ENCODE data around the gene PAK5. TPM values are rescaled to one million over a fixed set of nuclear protein-coding genes. Genes with fewer than 3 reads are reported as not detected.

PAK5 gene
- total and polyA plus RNA-seq, 3 experiments from 2014 or later, result not detected

- CTCF ChIA-PET, result no interaction called here
- no peaks in the 10 kb centered on the region for H3K4me1 Mint-ChIP-seq
- no peaks in the 10 kb centered on the region for H3K9me3 ChIP-seq (ENCODE audit: low read length)
- H3K9me3 Mint-ChIP-seq, result peaks cover 0 to 2% (median 2%) of the 10 kb centered on the region in 5 donors
- no peak overlapping the region for H3K27ac Mint-ChIP-seq
- no peaks in the 10 kb centered on the region for H3K27me3 ChIP-seq (ENCODE audit: insufficient read depth, low read length, poor library complexity, severe bottlenecking)
- no peak overlapping the region for H3K27ac ChIP-seq (ENCODE audit: low read depth, low read length)
- H3K27me3 Mint-ChIP-seq, result no peaks in the 10 kb centered on the region
- no peak for DNase-seq
- no peak overlapping the region for H3K4me3 Mint-ChIP-seq
- no peaks in the 10 kb centered on the region for H3K36me3 Mint-ChIP-seq
- no peak overlapping the region for H3K4me3 ChIP-seq (ENCODE audit: low read length)
- no peaks in the 10 kb centered on the region for H3K4me1 ChIP-seq (ENCODE audit: insufficient read depth, low read length)
- no peaks in the 10 kb centered on the region for H3K36me3 ChIP-seq (ENCODE audit: insufficient read depth, low read length)
- POLR2A ChIA-PET, result no interaction called here
Measured at GRCh38 chr20:9689041-9689440, 149.8 kb downstream of the PAK5 start.

- H3K36me3 Mint-ChIP-seq, result no peaks in the 10 kb centered on the region
- no peaks in the 10 kb centered on the region for H3K9me3 ChIP-seq (ENCODE audit: low read length)
- H3K27ac ChIP-seq (ENCODE audit: low read depth, low read length), result no peak overlapping the region
- no peak overlapping the region for H3K4me3 Mint-ChIP-seq
- ChIA-PET POLR2A (no interaction called here), CTCF (no interaction called here)
- H3K36me3 ChIP-seq (ENCODE audit: insufficient read depth, low read length), result no peaks in the 10 kb centered on the region
- H3K4me3 ChIP-seq (ENCODE audit: low read length), result no peak overlapping the region
- H3K27me3 Mint-ChIP-seq, result peaks cover 0 to 3% of the 10 kb centered on the region in 2 donors
- H3K27ac Mint-ChIP-seq, result no peak overlapping the region
- H3K27me3 ChIP-seq (ENCODE audit: insufficient read depth, low read length, poor library complexity, severe bottlenecking), result no peaks in the 10 kb centered on the region
- no peaks in the 10 kb centered on the region for H3K4me1 ChIP-seq (ENCODE audit: insufficient read depth, low read length)
- peaks cover 0 to 2% (median 2%) of the 10 kb centered on the region in 5 donors for H3K9me3 Mint-ChIP-seq
- no peaks in the 10 kb centered on the region for H3K4me1 Mint-ChIP-seq
- DNase-seq, result no peak
Measured at GRCh38 chr20:9686866-9687265, 152.0 kb downstream of the PAK5 start.

GRCh38 chr20:9686455-9686854 is 152.4 kb downstream of the PAK5 start:
- Histone ChIP-seq H3K27ac (ENCODE audit: low read depth, low read length) (no peak overlapping the region), H3K27me3 (ENCODE audit: insufficient read depth, low read length, poor library complexity, severe bottlenecking) (no peaks in the 10 kb centered on the region), H3K4me1 (ENCODE audit: insufficient read depth, low read length) (no peaks in the 10 kb centered on the region), H3K9me3 (ENCODE audit: low read length) (no peaks in the 10 kb centered on the region), H3K36me3 (ENCODE audit: insufficient read depth, low read length) (no peaks in the 10 kb centered on the region), H3K4me3 (ENCODE audit: low read length) (no peak overlapping the region)
- Mint-ChIP-seq H3K27me3 (peaks cover 0 to 3% of the 10 kb centered on the region in 2 donors), H3K27ac (no peak overlapping the region), H3K4me3 (no peak overlapping the region), H3K36me3 (no peaks in the 10 kb centered on the region), H3K4me1 (no peaks in the 10 kb centered on the region), H3K9me3 (peaks cover 0 to 2% (median 2%) of the 10 kb centered on the region in 5 donors)
- DNase-seq, result no peak
- ChIA-PET CTCF (no interaction called here), POLR2A (no interaction called here)

GRCh38 chr20:9686001-9686400 is 152.9 kb downstream of the PAK5 start:
- Mint-ChIP-seq H3K27ac (no peak overlapping the region), H3K4me1 (no peaks in the 10 kb centered on the region), H3K27me3 (peaks cover 0 to 3% of the 10 kb centered on the region in 2 donors), H3K36me3 (no peaks in the 10 kb centered on the region), H3K4me3 (no peak overlapping the region), H3K9me3 (peaks cover 0 to 2% (median 2%) of the 10 kb centered on the region in 5 donors)
- Histone ChIP-seq H3K27ac (ENCODE audit: low read depth, low read length) (no peak overlapping the region), H3K9me3 (ENCODE audit: low read length) (no peaks in the 10 kb centered on the region), H3K36me3 (ENCODE audit: insufficient read depth, low read length) (no peaks in the 10 kb centered on the region), H3K27me3 (ENCODE audit: insufficient read depth, low read length, poor library complexity, severe bottlenecking) (no peaks in the 10 kb centered on the region), H3K4me1 (ENCODE audit: insufficient read depth, low read length) (no peaks in the 10 kb centered on the region), H3K4me3 (ENCODE audit: low read length) (no peak overlapping the region)
- CTCF ChIA-PET, result no interaction called here
- POLR2A ChIA-PET, result no interaction called here
- DNase-seq, result no peak

- no peaks in the 10 kb centered on the region for H3K9me3 ChIP-seq (ENCODE audit: low read length)
- Mint-ChIP-seq H3K27me3 (peaks cover 0 to 3% of the 10 kb centered on the region in 2 donors), H3K9me3 (peaks cover 0 to 2% (median 0%) of the 10 kb centered on the region in 5 donors), H3K27ac (no peak overlapping the region), H3K4me1 (no peaks in the 10 kb centered on the region), H3K4me3 (no peak overlapping the region), H3K36me3 (no peaks in the 10 kb centered on the region)
- no peaks in the 10 kb centered on the region for H3K4me1 ChIP-seq (ENCODE audit: insufficient read depth, low read length)
- POLR2A ChIA-PET, result no interaction called here
- no peak overlapping the region for H3K27ac ChIP-seq (ENCODE audit: low read depth, low read length)
- no peak for DNase-seq
- no peaks in the 10 kb centered on the region for H3K27me3 ChIP-seq (ENCODE audit: insufficient read depth, low read length, poor library complexity, severe bottlenecking)
- CTCF ChIA-PET, result no interaction called here
- H3K4me3 ChIP-seq (ENCODE audit: low read length), result no peak overlapping the region
- no peaks in the 10 kb centered on the region for H3K36me3 ChIP-seq (ENCODE audit: insufficient read depth, low read length)
Measured at GRCh38 chr20:9685011-9685410, 153.9 kb downstream of the PAK5 start.

- Mint-ChIP-seq H3K27me3 (no peaks in the 10 kb centered on the region), H3K4me3 (no peak overlapping the region), H3K36me3 (no peaks in the 10 kb centered on the region), H3K27ac (no peak overlapping the region), H3K4me1 (no peaks in the 10 kb centered on the region), H3K9me3 (peaks cover 0 to 9% (median 5%) of the 10 kb centered on the region in 5 donors)
- ChIA-PET CTCF (no interaction called here), POLR2A (no interaction called here)
- H3K9me3 ChIP-seq (ENCODE audit: low read length), result no peaks in the 10 kb centered on the region
- no peak overlapping the region for H3K4me3 ChIP-seq (ENCODE audit: low read length)
- no peaks in the 10 kb centered on the region for H3K27me3 ChIP-seq (ENCODE audit: insufficient read depth, low read length, poor library complexity, severe bottlenecking)
- H3K27ac ChIP-seq (ENCODE audit: low read depth, low read length), result no peak overlapping the region
- no peaks in the 10 kb centered on the region for H3K36me3 ChIP-seq (ENCODE audit: insufficient read depth, low read length)
- H3K4me1 ChIP-seq (ENCODE audit: insufficient read depth, low read length), result no peaks in the 10 kb centered on the region
- DNase-seq, result no peak
Measured at GRCh38 chr20:9677100-9677623, 161.7 kb downstream of the PAK5 start.

GRCh38 chr20:9672981-9673380 is 165.9 kb downstream of the PAK5 start:
- Histone ChIP-seq H3K9me3 (ENCODE audit: low read length) (no peaks in the 10 kb centered on the region), H3K36me3 (ENCODE audit: insufficient read depth, low read length) (no peaks in the 10 kb centered on the region), H3K4me1 (ENCODE audit: insufficient read depth, low read length) (no peaks in the 10 kb centered on the region), H3K27ac (ENCODE audit: low read depth, low read length) (no peak overlapping the region), H3K27me3 (ENCODE audit: insufficient read depth, low read length, poor library complexity, severe bottlenecking) (no peaks in the 10 kb centered on the region), H3K4me3 (ENCODE audit: low read length) (no peak overlapping the region)
- H3K4me3 Mint-ChIP-seq, result no peak overlapping the region
- ChIA-PET CTCF (no interaction called here), POLR2A (no interaction called here)
- peaks cover 0 to 11% (median 8%) of the 10 kb centered on the region in 5 donors for H3K9me3 Mint-ChIP-seq
- no peak overlapping the region for H3K27ac Mint-ChIP-seq
- DNase-seq, result no peak
- H3K4me1 Mint-ChIP-seq, result no peaks in the 10 kb centered on the region
- H3K27me3 Mint-ChIP-seq, result peaks cover 0 to 3% of the 10 kb centered on the region in 2 donors
- no peaks in the 10 kb centered on the region for H3K36me3 Mint-ChIP-seq

GRCh38 chr20:9672027-9672426 is 166.8 kb downstream of the PAK5 start:
- H3K4me1 ChIP-seq (ENCODE audit: insufficient read depth, low read length), result no peaks in the 10 kb centered on the region
- ChIA-PET CTCF (no interaction called here), POLR2A (no interaction called here)
- Mint-ChIP-seq H3K36me3 (no peaks in the 10 kb centered on the region), H3K4me1 (no peaks in the 10 kb centered on the region), H3K27ac (no peak overlapping the region), H3K27me3 (peaks cover 0 to 3% of the 10 kb centered on the region in 2 donors), H3K9me3 (peaks cover 0 to 11% (median 8%) of the 10 kb centered on the region in 5 donors), H3K4me3 (no peak overlapping the region)
- H3K27me3 ChIP-seq (ENCODE audit: insufficient read depth, low read length, poor library complexity, severe bottlenecking), result no peaks in the 10 kb centered on the region
- no peak overlapping the region for H3K27ac ChIP-seq (ENCODE audit: low read depth, low read length)
- H3K36me3 ChIP-seq (ENCODE audit: insufficient read depth, low read length), result no peaks in the 10 kb centered on the region
- H3K4me3 ChIP-seq (ENCODE audit: low read length), result no peak overlapping the region
- no peaks in the 10 kb centered on the region for H3K9me3 ChIP-seq (ENCODE audit: low read length)
- DNase-seq, result no peak

GRCh38 chr20:9668381-9668780 is 170.5 kb downstream of the PAK5 start:
- no peak overlapping the region for H3K4me3 Mint-ChIP-seq
- H3K27ac Mint-ChIP-seq, result peak overlapping the region in 1 of 8 donors; percentile 36
- H3K27me3 Mint-ChIP-seq, result peaks cover 0 to 3% of the 10 kb centered on the region in 2 donors
- no peaks in the 10 kb centered on the region for H3K4me1 ChIP-seq (ENCODE audit: insufficient read depth, low read length)
- ChIA-PET CTCF (no interaction called here), POLR2A (no interaction called here)
- H3K9me3 ChIP-seq (ENCODE audit: low read length), result no peaks in the 10 kb centered on the region
- no peak overlapping the region for H3K27ac ChIP-seq (ENCODE audit: low read depth, low read length)
- no peaks in the 10 kb centered on the region for H3K27me3 ChIP-seq (ENCODE audit: insufficient read depth, low read length, poor library complexity, severe bottlenecking)
- DNase-seq, result no peak
- H3K9me3 Mint-ChIP-seq, result peaks cover 0 to 10% (median 6%) of the 10 kb centered on the region in 5 donors
- no peak overlapping the region for H3K4me3 ChIP-seq (ENCODE audit: low read length)
- H3K36me3 ChIP-seq (ENCODE audit: insufficient read depth, low read length), result no peaks in the 10 kb centered on the region
- H3K4me1 Mint-ChIP-seq, result no peaks in the 10 kb centered on the region
- no peaks in the 10 kb centered on the region for H3K36me3 Mint-ChIP-seq

Data from CD8-positive, alpha-beta memory T cell (primary cell).